Osteocyte (in vitro differentiated cells): ENCODE results near the gene ILDR2. TPM values are rescaled to one million over a fixed set of nuclear protein-coding genes. Genes with fewer than 3 reads are reported as not detected.

ENCODE experiments used
- DNase-seq: peaks from one replicate; pipeline ENCODE4 v3.0.0; 2021; ENCODE audit warnings: mixed read lengths; ENCODE audit not compliant: unreplicated experiment; ENCODE audit errors: extremely low spot score
- H3K27ac Mint-ChIP-seq: one replicate; pipeline ENCODE4 v1.8.0; 2021; ENCODE audit warnings: mild to moderate bottlenecking, mixed read lengths; ENCODE audit not compliant: unreplicated experiment
- H3K27me3 Mint-ChIP-seq: one replicate; pipeline ENCODE4 v1.8.0; 2021; ENCODE audit warnings: mixed read lengths; ENCODE audit not compliant: unreplicated experiment
- H3K36me3 Mint-ChIP-seq: one replicate; pipeline ENCODE4 v1.8.0; 2021; ENCODE audit warnings: mixed read lengths; ENCODE audit not compliant: unreplicated experiment
- H3K4me1 Mint-ChIP-seq: one replicate; pipeline ENCODE4 v1.8.0; 2021; ENCODE audit warnings: mixed read lengths; ENCODE audit not compliant: unreplicated experiment
- H3K4me3 Mint-ChIP-seq: one replicate; pipeline ENCODE4 v1.8.0; 2021; ENCODE audit warnings: mild to moderate bottlenecking, moderate library complexity, mixed read lengths; ENCODE audit not compliant: unreplicated experiment
- H3K9me3 Mint-ChIP-seq: one replicate; pipeline ENCODE4 v1.8.0; 2021; ENCODE audit warnings: mixed read lengths; ENCODE audit not compliant: unreplicated experiment
- total RNA-seq: library from RNA; stranded (reverse); gene quantifications from 2 replicates; pipeline ENCODE4 v1.2.1, GENCODE V29; 2021
- TF ChIP-seq, protein P1 (sequence below): fragments of 200-600 bp; sonication (generic); IDR thresholded peaks from 2 replicates; pipeline ENCODE4 v1.5.0; 2021; ENCODE audit warnings: antibody characterized with exemption, mild to moderate bottlenecking, moderate library complexity

The ILDR2 gene
- total RNA-seq, 1 donor from 2014 or later: 0.16 TPM

DNA sequence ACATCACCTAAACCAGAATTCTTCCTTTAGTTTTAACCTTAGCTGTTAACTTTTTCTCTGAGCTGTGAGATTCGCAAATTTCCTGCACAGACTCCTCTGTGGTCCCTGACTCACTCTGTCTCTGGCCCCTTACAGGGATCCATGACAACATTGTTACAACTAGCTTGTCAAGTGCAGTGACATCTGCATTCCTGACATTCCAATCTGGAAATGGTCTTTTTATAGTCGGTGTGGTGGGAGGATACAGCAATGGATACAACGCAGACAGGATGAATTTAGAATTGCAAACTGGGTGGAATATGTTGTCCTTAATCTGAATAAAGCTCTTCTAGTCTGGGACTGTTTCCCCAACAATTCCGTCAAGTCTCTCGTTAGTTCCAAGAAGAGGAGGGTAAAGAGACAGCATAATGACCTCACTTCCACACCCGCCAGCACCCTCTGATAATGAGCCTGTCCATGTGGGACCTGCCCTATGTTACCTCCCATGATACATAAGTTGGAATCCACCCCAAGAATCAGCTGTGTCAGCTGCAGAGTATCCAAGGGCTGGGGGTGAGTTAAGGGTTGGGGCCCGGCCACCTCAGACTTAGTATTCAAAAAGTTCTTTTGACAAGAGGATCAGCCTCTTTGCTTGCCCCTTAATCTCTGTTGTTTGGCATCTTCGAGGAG is 49.4 kb downstream of the ILDR2 start:
- Mint-ChIP-seq H3K27me3 (peaks cover 21% of the 10 kb centered on the region), H3K36me3 (no peaks in the 10 kb centered on the region), H3K4me3 (no peak overlapping the region), H3K27ac (no peak overlapping the region), H3K9me3 (no peaks in the 10 kb centered on the region), H3K4me1 (peaks cover 15% of the 10 kb centered on the region)
- TF ChIP-seq, protein P1, sequence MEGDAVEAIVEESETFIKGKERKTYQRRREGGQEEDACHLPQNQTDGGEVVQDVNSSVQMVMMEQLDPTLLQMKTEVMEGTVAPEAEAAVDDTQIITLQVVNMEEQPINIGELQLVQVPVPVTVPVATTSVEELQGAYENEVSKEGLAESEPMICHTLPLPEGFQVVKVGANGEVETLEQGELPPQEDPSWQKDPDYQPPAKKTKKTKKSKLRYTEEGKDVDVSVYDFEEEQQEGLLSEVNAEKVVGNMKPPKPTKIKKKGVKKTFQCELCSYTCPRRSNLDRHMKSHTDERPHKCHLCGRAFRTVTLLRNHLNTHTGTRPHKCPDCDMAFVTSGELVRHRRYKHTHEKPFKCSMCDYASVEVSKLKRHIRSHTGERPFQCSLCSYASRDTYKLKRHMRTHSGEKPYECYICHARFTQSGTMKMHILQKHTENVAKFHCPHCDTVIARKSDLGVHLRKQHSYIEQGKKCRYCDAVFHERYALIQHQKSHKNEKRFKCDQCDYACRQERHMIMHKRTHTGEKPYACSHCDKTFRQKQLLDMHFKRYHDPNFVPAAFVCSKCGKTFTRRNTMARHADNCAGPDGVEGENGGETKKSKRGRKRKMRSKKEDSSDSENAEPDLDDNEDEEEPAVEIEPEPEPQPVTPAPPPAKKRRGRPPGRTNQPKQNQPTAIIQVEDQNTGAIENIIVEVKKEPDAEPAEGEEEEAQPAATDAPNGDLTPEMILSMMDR: no peak
- no peak for DNase-seq

DNA sequence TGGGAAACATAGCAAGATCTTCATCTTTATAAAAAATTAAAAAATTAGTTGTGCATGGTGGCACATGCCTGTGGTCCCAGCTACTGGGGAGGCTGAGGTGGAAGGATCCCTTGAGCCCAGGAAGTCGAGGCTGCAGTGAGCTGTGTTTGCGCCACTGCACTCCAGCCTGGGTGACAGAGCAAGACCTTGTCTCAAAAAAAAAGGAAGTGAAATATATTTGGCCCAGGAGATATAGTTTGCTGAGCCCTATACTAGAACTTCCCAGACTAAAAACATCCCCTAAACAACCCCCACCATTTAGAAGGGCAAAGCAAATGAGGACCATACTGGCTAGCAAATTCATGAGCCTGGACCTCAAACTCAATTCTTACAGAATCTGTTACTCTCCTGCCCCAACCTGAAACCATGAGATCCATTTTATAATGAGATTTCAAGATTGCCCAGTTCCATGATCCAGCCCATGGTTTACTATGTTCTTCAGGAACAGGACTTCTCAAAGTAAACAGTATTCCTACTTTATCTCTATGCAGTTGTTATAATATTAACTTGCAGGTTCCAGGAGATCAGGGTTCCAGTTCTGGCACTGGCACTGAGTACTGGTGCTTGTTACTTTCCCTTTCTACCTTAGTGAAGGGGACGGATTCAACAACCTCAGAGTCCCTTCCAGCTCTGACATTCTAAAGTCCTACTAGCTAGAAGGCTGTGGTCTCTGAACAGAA is 50.4 kb downstream of the ILDR2 start:
- no peaks in the 10 kb centered on the region for H3K36me3 Mint-ChIP-seq
- H3K4me1 Mint-ChIP-seq: peaks cover 16% of the 10 kb centered on the region
- H3K27ac Mint-ChIP-seq: no peak overlapping the region
- TF ChIP-seq, protein P1: no peak
- DNase-seq: no peak
- H3K27me3 Mint-ChIP-seq: peaks cover 22% of the 10 kb centered on the region
- H3K9me3 Mint-ChIP-seq: no peaks in the 10 kb centered on the region
- H3K4me3 Mint-ChIP-seq: no peak overlapping the region

GRCh38 chr1:166920561-166921475 is 54.5 kb downstream of the ILDR2 start:
- DNase-seq: no peak
- Mint-ChIP-seq H3K4me3 (peak overlapping the region; percentile 64), H3K9me3 (no peaks in the 10 kb centered on the region), H3K27me3 (peaks cover 49% of the 10 kb centered on the region), H3K4me1 (peaks cover 11% of the 10 kb centered on the region), H3K27ac (no peak overlapping the region), H3K36me3 (no peaks in the 10 kb centered on the region)
- TF ChIP-seq, protein P1: no peak

- Mint-ChIP-seq H3K9me3 (no peaks in the 10 kb centered on the region), H3K4me3 (no peak overlapping the region), H3K36me3 (no peaks in the 10 kb centered on the region), H3K27me3 (peaks cover 52% of the 10 kb centered on the region), H3K4me1 (peaks cover 1% of the 10 kb centered on the region), H3K27ac (no peak overlapping the region)
- no peak for DNase-seq
- TF ChIP-seq, protein P1: no peak
Measured at GRCh38 chr1:166918956-166919316, 56.4 kb downstream of the ILDR2 start.
